ENCODE results near the gene SPSB1.

The SPSB1 gene

DNA sequence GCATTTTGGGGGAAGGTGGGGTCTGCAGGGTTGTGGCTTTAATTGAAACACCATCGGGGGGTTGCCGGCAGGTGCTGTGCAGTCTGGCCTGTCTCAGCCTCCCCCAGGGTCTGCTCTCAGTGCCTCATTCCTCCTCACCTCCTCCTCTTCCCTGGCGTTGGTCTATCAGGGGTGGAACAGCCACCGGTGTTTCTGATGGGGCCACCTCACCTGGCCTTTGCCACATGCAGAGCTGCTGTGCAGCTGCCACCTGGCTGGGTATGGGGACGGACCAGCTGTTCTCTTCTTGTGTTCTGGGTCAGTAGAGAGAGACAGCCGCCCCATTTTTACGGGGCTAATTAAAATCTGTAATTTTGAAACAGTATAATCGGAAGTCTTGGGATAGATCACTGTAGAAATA, 53.9 kb downstream of the SPSB1 start:
- H3K4me3 Mint-ChIP-seq: no peak overlapping the region
- peaks cover 3% of the 10 kb centered on the region for H3K9me3 Mint-ChIP-seq
- peaks cover 6% of the 10 kb centered on the region for H3K4me1 Mint-ChIP-seq
- H3K27ac Mint-ChIP-seq: no peak overlapping the region
- ATAC-seq (no peak), DNase-seq (ENCODE audit: low spot score in 2 of 2) (no peak)
- H3K36me3 Mint-ChIP-seq: no peaks in the 10 kb centered on the region

DNA sequence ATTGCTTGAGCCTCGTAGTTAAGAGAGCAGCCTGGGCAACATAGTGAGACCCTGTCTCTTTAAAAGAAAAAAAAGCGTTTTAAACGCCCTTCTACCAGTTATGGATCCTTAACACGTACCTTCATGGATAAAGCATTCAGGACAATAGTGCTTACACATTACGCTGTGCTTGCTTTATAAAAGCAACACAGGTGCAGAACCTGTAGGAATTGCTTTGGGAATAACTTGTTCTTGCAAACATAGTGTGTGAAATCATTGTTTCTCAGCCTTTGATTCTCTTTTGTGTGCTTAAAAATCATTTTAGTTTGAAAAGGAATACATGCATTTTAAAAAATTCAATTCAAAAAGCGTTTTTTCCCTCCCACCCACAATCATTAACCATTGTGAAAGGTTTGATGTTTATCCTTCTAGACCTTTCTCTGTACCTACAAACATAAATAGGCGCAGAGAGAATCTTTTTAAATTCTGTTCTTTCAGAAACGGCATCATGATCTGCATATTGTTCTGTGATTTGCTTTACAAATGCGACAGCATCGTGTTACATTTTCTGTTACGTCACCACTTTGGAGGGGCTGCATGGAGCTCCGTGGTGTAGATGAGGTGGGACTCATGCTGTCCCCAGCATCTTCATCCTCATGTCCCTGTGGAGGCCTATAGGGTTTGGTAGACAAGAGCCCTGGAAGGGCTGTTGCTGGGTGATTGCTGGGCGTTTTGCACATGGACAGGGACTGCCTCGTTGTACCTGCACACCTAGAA, 54.6 kb downstream of the SPSB1 start:
- Mint-ChIP-seq H3K4me1 (peaks cover 6% of the 10 kb centered on the region), H3K4me3 (no peak overlapping the region), H3K27ac (no peak overlapping the region), H3K36me3 (no peaks in the 10 kb centered on the region), H3K9me3 (peaks cover 3% of the 10 kb centered on the region)
- no peak for DNase-seq (ENCODE audit: low spot score in 2 of 2)
- ATAC-seq: no peak

GRCh38 chr1:9349331-9349851, 56.7 kb downstream of the SPSB1 start:
- Mint-ChIP-seq H3K27ac (no peak overlapping the region), H3K4me1 (peaks cover 6% of the 10 kb centered on the region), H3K9me3 (no peaks in the 10 kb centered on the region), H3K36me3 (no peaks in the 10 kb centered on the region), H3K4me3 (no peak overlapping the region)
- ATAC-seq (no peak), DNase-seq (ENCODE audit: low spot score in 2 of 2) (no peak)

DNA sequence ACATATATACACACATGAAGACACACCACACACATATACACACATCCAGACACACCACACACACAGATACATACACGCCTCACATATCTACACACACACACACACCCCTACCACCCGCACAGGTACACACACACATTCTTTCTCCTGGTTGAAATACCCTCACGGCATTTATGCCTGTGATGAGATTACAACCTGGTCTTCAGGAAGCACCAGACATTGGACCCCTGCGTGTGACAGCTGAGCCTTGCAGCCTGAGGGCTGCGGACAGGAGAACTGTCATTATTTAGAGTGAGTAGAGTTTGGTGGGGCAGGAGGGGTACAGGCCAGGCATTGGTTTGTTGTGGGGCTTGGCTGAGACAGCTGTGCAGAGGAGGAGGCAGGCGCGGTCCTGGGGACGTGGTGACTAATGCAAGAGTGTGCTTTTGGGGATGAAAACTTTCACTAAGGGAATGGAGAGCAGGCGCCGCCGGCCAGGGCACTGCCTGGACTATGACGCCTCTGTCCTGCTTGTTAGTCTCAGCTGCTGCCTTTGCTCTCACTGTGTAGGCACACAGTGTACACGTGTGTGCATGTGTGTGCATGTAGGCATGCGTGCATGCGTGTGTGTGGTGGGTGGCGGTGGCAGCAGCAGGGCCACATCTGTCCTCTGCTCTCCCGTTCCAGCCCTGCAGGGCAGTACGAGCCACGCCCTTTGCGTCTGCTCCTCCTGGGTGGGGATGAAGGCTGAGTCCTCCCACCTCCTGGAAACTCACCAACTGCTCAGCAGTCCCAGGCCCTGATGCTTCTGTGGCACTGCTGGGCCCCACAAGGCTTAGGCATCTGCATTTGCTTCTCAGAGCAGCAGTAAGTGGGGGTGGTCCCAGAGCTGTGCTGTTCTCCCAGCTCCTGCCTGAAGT, 57.6 kb downstream of the SPSB1 start:
- Mint-ChIP-seq H3K4me1 (peaks cover 6% of the 10 kb centered on the region), H3K4me3 (no peak overlapping the region), H3K36me3 (no peaks in the 10 kb centered on the region), H3K27ac (peak overlapping the region; percentile 2), H3K9me3 (no peaks in the 10 kb centered on the region)
- DNase-seq (ENCODE audit: low spot score in 2 of 2) (no peak), ATAC-seq (no peak)

DNA sequence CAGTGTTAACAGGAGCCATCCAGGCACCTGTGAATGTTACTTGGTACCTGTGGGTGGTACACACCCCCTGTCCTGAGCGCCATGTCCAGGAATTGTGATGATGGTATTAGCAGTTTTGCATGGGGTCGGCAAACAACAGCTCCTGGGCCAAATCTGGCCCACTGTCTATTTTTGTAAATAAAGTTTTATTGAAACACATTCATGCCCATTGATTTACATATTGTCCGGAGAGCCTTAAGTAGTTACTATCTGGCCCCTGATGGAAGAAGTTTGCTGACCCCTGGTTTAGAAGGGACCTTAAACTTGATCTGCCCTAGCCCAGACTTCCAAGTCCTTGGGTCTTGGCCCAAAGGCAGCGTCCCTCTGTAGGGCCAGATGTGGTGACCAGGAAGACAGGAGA, 58.3 kb downstream of the SPSB1 start:
- DNase-seq (ENCODE audit: low spot score in 2 of 2): no peak
- Mint-ChIP-seq H3K4me3 (no peak overlapping the region), H3K27ac (peak overlapping the region; percentile 2), H3K36me3 (no peaks in the 10 kb centered on the region), H3K4me1 (peaks cover 6% of the 10 kb centered on the region), H3K9me3 (no peaks in the 10 kb centered on the region)
- no peak for ATAC-seq

- ATAC-seq: peak; percentile 16
- Mint-ChIP-seq H3K27ac (peak overlapping the region; percentile 2), H3K9me3 (peaks cover 3% of the 10 kb centered on the region), H3K4me1 (peaks cover 6% of the 10 kb centered on the region), H3K4me3 (no peak overlapping the region), H3K36me3 (no peaks in the 10 kb centered on the region)
- DNase-seq (ENCODE audit: low spot score in 2 of 2): no peak
Measured at GRCh38 chr1:9351654-9352271, 59.1 kb downstream of the SPSB1 start.

- H3K9me3 Mint-ChIP-seq: peaks cover 3% of the 10 kb centered on the region
- no peak for ATAC-seq
- no peaks in the 10 kb centered on the region for H3K36me3 Mint-ChIP-seq
- no peak overlapping the region for H3K4me3 Mint-ChIP-seq
- H3K4me1 Mint-ChIP-seq: peaks cover 6% of the 10 kb centered on the region
- no peak overlapping the region for H3K27ac Mint-ChIP-seq
- no peak for DNase-seq (ENCODE audit: low spot score in 2 of 2)
Measured at GRCh38 chr1:9352377-9353134, 59.9 kb downstream of the SPSB1 start.

DNA sequence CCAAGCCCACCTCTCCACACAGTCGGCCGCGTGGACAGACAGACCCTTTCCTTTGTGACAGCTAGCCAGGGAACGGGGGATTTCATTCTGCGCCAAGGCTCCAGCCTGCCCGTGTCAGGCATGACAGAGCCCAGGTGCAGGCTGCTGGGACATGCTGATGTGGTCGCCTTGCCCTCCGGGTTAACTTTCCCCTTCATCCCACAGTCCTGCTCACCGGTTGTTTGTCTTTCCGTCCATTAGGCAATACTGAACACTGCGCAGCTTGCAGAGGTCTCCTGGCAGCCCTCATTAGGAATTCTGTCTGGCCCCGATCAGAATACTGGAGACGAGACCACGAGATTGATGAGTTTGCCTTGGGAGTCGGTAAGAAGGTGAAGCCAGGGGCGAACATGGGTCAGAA, 62.8 kb downstream of the SPSB1 start:
- ATAC-seq (no peak), DNase-seq (ENCODE audit: low spot score in 2 of 2) (no peak)
- Mint-ChIP-seq H3K4me1 (no peaks in the 10 kb centered on the region), H3K36me3 (no peaks in the 10 kb centered on the region), H3K27ac (no peak overlapping the region), H3K4me3 (no peak overlapping the region), H3K9me3 (peaks cover 3% of the 10 kb centered on the region)

GRCh38 chr1:9356021-9356420, 63.3 kb downstream of the SPSB1 start:
- Mint-ChIP-seq H3K9me3 (peaks cover 3% of the 10 kb centered on the region), H3K4me1 (no peaks in the 10 kb centered on the region), H3K4me3 (no peak overlapping the region), H3K27ac (no peak overlapping the region), H3K36me3 (no peaks in the 10 kb centered on the region)
- ATAC-seq: no peak
- DNase-seq (ENCODE audit: low spot score in 2 of 2): no peak

DNA sequence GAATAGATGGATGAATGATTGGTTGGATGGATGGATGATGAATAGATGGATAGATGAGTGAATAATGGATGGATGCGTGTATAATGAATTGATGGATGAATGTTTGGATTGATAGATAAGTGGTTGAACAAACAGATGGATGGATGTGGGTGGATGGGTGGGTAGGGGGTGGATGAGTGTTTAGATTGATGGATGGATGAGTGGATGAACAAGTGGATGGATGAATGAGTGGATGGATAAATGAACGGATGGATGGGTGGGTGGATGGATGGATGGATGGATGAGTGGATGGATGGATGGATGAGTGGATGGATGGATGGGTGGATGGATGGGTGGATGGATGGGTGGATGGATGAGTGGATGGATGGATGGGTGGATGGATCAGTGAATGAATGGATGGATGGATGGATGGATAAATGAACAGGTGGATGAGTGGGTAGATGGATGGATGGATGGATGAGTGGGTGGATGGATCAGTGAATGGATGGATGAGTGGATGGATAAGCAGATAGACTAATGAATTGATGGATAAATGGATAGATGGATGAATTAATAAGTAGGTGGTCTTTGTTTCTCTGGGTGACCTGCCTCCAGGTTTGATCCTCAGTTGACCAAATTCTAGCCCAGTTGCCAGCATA, 64.3 kb downstream of the SPSB1 start:
- H3K9me3 Mint-ChIP-seq: peaks cover 3% of the 10 kb centered on the region

GRCh38 chr1:9357958-9358357, 65.3 kb downstream of the SPSB1 start:
- H3K9me3 Mint-ChIP-seq: peaks cover 3% of the 10 kb centered on the region
- no peak for DNase-seq (ENCODE audit: low spot score in 2 of 2)
- H3K36me3 Mint-ChIP-seq: no peaks in the 10 kb centered on the region
- H3K27ac Mint-ChIP-seq: no peak overlapping the region
- H3K4me1 Mint-ChIP-seq: no peaks in the 10 kb centered on the region
- no peak overlapping the region for H3K4me3 Mint-ChIP-seq
- no peak for ATAC-seq

More for the DNA sequence above, 64.3 kb downstream of the SPSB1 start:
- Mint-ChIP-seq H3K36me3 (no peaks in the 10 kb centered on the region), H3K27ac (no peak overlapping the region), H3K4me1 (no peaks in the 10 kb centered on the region), H3K4me3 (no peak overlapping the region)
- ATAC-seq (no peak), DNase-seq (ENCODE audit: low spot score in 2 of 2) (no peak)

DNA sequence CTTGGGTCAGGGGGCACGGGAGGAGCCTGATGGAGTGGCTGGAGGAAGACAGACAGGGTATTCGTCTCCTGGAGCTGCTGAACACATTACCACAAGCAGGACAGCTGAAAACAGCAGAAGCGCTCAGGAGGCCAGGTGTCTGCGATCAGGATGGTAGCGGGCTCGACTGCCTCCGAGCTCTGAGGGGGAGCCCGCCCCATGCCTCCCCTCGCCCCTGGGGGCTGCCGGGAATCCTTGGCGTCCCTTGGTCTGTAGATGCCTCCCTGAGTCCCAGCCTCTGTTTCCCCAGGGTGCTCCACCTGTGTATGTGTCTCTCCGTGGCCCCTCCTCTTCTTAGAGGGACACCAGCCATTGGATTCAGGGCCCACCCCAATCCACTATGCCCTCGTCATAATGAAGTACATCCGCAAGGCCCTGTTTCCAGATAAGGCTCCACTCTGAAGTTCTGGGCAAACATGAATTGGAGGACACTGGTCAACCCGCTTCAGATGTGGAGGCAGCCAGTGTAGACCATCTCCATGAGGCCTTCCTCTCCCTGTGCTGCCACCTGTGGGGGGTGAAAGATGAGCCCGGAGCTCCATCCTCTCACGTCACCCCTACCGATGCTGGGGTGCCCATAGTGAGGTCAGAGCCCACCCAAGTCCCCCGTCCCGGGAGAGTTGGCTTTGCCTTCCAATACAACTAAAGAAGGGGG, 67.8 kb downstream of the SPSB1 start:
- DNase-seq (ENCODE audit: low spot score in 2 of 2) (no peak), ATAC-seq (no peak)
- H3K4me1 Mint-ChIP-seq: no peaks in the 10 kb centered on the region
- H3K36me3 Mint-ChIP-seq: no peaks in the 10 kb centered on the region
- H3K9me3 Mint-ChIP-seq: peaks cover 3% of the 10 kb centered on the region
- no peak overlapping the region for H3K4me3 Mint-ChIP-seq
- no peak overlapping the region for H3K27ac Mint-ChIP-seq

DNA sequence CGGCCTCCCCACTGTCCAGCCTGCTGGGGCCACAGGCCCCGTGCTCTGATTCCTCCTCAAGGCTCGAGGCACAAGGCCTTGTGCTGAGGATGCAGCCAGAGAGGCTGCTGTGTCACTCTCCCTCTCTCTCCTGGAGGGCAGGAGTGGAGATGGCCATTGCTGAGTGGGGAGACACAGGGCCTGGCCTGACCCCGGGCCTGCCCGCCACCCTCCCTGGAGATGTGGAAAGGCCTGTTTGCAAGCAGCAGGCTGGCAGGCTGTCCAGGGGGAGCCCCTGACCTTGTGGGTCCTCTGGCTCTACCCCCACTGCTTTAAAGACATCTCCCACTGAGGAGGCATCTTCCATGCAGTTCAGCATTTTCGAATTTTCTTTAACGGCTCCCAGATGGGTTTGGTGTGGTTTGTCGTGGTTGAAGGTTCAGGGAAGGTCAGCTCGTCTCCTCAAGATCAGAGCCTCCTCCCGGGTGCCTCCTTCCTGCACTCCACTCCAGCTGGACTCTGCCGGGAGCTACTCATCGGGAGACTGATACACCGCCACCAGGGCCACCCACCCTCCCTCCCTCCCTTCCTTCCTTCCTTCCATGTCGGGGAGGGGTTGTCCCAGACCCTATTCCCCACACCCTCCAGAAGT, 69.1 kb downstream of the SPSB1 start:
- Mint-ChIP-seq H3K4me1 (no peaks in the 10 kb centered on the region), H3K9me3 (peaks cover under 1% of the 10 kb centered on the region), H3K27ac (no peak overlapping the region), H3K4me3 (no peak overlapping the region), H3K36me3 (no peaks in the 10 kb centered on the region)
- DNase-seq (ENCODE audit: low spot score in 2 of 2) (no peak), ATAC-seq (no peak)

- H3K27ac Mint-ChIP-seq: no peak overlapping the region
- ATAC-seq (no peak), DNase-seq (ENCODE audit: low spot score in 2 of 2) (no peak)
- H3K4me3 Mint-ChIP-seq: no peak overlapping the region
- H3K36me3 Mint-ChIP-seq: no peaks in the 10 kb centered on the region
- no peaks in the 10 kb centered on the region for H3K9me3 Mint-ChIP-seq
- no peaks in the 10 kb centered on the region for H3K4me1 Mint-ChIP-seq
Measured at GRCh38 chr1:9362488-9362887, 69.8 kb downstream of the SPSB1 start.
